Body of pancreas (tissue), 4 donors: Measurements from ENCODE around the gene EPHA8.

Experiments used
- POLR2A ChIP-seq, 3 donors: fragments of 450-650 bp; IDR thresholded peaks; one replicate each; pipeline ENCODE4 v1.6.1; 2016; ENCODE audit warnings: antibody characterized with exemption in 3 of 3, mild to moderate bottlenecking in 2 of 3
- TF ChIP-seq, protein P1 (sequence below), 7 experiments: fragments of 450-650 bp in 4 of 7; fragments of 200-600 bp in 3 of 7; sonication (generic) in 3 of 7; IDR thresholded peaks; one replicate each; pipeline ENCODE4 v1.5.1; 2016 to 2019; ENCODE audit warnings: antibody characterized with exemption in 7 of 7

GRCh38 chr1:22518379-22518778, 44.9 kb upstream of the EPHA8 start:
- no peak for TF ChIP-seq POLR2A (IDR thresholded peaks at IDR 0.05)
- TF ChIP-seq, protein P1, sequence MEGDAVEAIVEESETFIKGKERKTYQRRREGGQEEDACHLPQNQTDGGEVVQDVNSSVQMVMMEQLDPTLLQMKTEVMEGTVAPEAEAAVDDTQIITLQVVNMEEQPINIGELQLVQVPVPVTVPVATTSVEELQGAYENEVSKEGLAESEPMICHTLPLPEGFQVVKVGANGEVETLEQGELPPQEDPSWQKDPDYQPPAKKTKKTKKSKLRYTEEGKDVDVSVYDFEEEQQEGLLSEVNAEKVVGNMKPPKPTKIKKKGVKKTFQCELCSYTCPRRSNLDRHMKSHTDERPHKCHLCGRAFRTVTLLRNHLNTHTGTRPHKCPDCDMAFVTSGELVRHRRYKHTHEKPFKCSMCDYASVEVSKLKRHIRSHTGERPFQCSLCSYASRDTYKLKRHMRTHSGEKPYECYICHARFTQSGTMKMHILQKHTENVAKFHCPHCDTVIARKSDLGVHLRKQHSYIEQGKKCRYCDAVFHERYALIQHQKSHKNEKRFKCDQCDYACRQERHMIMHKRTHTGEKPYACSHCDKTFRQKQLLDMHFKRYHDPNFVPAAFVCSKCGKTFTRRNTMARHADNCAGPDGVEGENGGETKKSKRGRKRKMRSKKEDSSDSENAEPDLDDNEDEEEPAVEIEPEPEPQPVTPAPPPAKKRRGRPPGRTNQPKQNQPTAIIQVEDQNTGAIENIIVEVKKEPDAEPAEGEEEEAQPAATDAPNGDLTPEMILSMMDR (IDR thresholded peaks at IDR 0.05), result no peak
